Endodermal cell (in vitro differentiated cells): ENCODE results near the gene ZFAND5. TPM values are rescaled to one million over a fixed set of nuclear protein-coding genes. Genes with fewer than 3 reads are reported as not detected.

Source experiments
- DNase-seq: peaks from one replicate; pipeline ENCODE4 v3.0.0-alpha.2; 2017
- H3K27ac ChIP-seq: 2 replicates; pipeline ENCODE4 v1.5.1; 2013; ENCODE audit warnings: mild to moderate bottlenecking, low read depth, low read length, moderate library complexity
- H3K27me3 ChIP-seq: 2 replicates; pipeline ENCODE4 v1.6.1; 2013; ENCODE audit warnings: mild to moderate bottlenecking, low read length, moderate library complexity; ENCODE audit not compliant: insufficient read depth, control insufficient read depth, poor library complexity, severe bottlenecking
- H3K36me3 ChIP-seq: 2 replicates; pipeline ENCODE4 v1.7.0; 2013; ENCODE audit warnings: mild to moderate bottlenecking, low read length, moderate library complexity; ENCODE audit not compliant: control insufficient read depth, insufficient read depth
- H3K4me1 ChIP-seq: one replicate; pipeline ENCODE4 v1.7.0; 2013; ENCODE audit warnings: low read length; ENCODE audit not compliant: control insufficient read depth, insufficient read depth
- H3K4me3 ChIP-seq: 2 replicates; pipeline ENCODE4 v1.5.1; 2013; ENCODE audit warnings: mild to moderate bottlenecking, low read length, moderate library complexity
- H3K9ac ChIP-seq: 2 replicates; pipeline ENCODE4 v1.6.1; 2013; ENCODE audit warnings: mild to moderate bottlenecking, low read length, moderate library complexity; ENCODE audit not compliant: poor library complexity, severe bottlenecking; ENCODE audit errors: extremely low read depth
- H3K9me3 ChIP-seq: 2 replicates; pipeline ENCODE4 v1.6.1; 2013; ENCODE audit warnings: mild to moderate bottlenecking, low read length, moderate library complexity; ENCODE audit not compliant: control insufficient read depth
- H3K27ac Mint-ChIP-seq: 2 replicates; pipeline ENCODE4 v1.8.0; 2020; ENCODE audit warnings: mixed read lengths
- H3K27me3 Mint-ChIP-seq: 2 replicates; pipeline ENCODE4 v1.8.0; 2021; ENCODE audit warnings: mild to moderate bottlenecking, mixed read lengths; ENCODE audit not compliant: insufficient read depth
- H3K36me3 Mint-ChIP-seq: 2 replicates; pipeline ENCODE4 v1.8.0; 2020; ENCODE audit warnings: low read depth, mixed read lengths
- H3K4me1 Mint-ChIP-seq: 2 replicates; pipeline ENCODE4 v1.8.0; 2020; ENCODE audit warnings: mixed read lengths
- H3K4me3 Mint-ChIP-seq: 2 replicates; pipeline ENCODE4 v1.8.0; 2020; ENCODE audit warnings: mild to moderate bottlenecking, moderate library complexity, mixed read lengths
- H3K9me3 Mint-ChIP-seq: 2 replicates; pipeline ENCODE4 v1.8.0; 2020; ENCODE audit warnings: mild to moderate bottlenecking, mixed read lengths
- WGBS, 2 experiments: methylation state at CpG; one replicate each; pipeline versions ENCODE4 v1.1.5 to v1.1.7; 2013; ENCODE audit warnings: missing lambda C conversion rate in 2 of 2, mixed read lengths in 1 of 2; ENCODE audit not compliant: insufficient coverage in 1 of 2, insufficient read length in 1 of 2; 5-methylcytosine and 5-hydroxymethylcytosine counted together
- total RNA-seq, 2 donors: library from RNA; stranded (reverse); fragmentation: NEBNext Ultra II Directional in 1 of 2; extraction: Animal tissue kit (Norgen Biotek cat#: 25700) in 1 of 2; gene quantifications; 2 replicates in 1 of 2; 3 replicates in 1 of 2; pipeline ENCODE4 v1.2.1, GENCODE V29; 2021
- TF ChIP-seq, protein P1 (sequence below): fragments of 200-600 bp; sonication (generic); conservative IDR thresholded peaks from 2 replicates; pipeline ENCODE4 v1.5.0; 2021; ENCODE audit warnings: antibody characterized with exemption, mild to moderate bottlenecking

Gene ZFAND5
- total RNA-seq, 2 donors from 2014 or later = 121 to 137 TPM

DNA sequence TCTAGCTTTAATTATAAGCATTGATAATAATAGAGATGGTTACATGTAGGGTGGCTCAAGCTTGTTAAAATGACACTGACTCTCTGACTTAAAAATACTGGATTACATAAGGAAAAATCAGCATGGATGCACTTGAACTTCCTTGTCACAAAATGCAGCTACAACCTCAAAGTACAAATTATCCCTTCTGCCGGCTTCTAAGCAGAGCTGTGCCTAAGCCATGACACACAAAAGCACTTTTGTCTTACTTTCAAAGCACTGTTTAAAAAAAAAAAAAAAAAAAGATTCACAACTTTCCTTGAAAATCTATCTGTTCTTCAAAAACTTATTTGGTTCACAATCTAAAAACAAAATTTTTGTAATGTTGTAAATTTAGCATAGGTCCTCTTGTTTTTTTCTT lies 36.4 kb upstream of the ZFAND5 start:
- H3K36me3 ChIP-seq = no peaks in the 10 kb centered on the region
- H3K4me1 ChIP-seq = no peaks in the 10 kb centered on the region
- H3K27ac Mint-ChIP-seq = no peak overlapping the region
- no peaks in the 10 kb centered on the region for H3K9me3 Mint-ChIP-seq
- H3K9ac ChIP-seq = no peak overlapping the region
- WGBS, 2 experiments = 77% methylated on average over 1 of the region's 1 CpG; no CpG with 5 or more reads in 1 of the 2 experiments
- no peak overlapping the region for H3K27ac ChIP-seq
- no peak overlapping the region for H3K4me3 Mint-ChIP-seq
- DNase-seq = no peak
- TF ChIP-seq, protein P1, sequence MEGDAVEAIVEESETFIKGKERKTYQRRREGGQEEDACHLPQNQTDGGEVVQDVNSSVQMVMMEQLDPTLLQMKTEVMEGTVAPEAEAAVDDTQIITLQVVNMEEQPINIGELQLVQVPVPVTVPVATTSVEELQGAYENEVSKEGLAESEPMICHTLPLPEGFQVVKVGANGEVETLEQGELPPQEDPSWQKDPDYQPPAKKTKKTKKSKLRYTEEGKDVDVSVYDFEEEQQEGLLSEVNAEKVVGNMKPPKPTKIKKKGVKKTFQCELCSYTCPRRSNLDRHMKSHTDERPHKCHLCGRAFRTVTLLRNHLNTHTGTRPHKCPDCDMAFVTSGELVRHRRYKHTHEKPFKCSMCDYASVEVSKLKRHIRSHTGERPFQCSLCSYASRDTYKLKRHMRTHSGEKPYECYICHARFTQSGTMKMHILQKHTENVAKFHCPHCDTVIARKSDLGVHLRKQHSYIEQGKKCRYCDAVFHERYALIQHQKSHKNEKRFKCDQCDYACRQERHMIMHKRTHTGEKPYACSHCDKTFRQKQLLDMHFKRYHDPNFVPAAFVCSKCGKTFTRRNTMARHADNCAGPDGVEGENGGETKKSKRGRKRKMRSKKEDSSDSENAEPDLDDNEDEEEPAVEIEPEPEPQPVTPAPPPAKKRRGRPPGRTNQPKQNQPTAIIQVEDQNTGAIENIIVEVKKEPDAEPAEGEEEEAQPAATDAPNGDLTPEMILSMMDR = no peak
- peaks cover 3% of the 10 kb centered on the region for H3K4me1 Mint-ChIP-seq
- H3K36me3 Mint-ChIP-seq = no peaks in the 10 kb centered on the region
- H3K4me3 ChIP-seq = no peak overlapping the region
- H3K27me3 Mint-ChIP-seq = no peaks in the 10 kb centered on the region
- no peaks in the 10 kb centered on the region for H3K27me3 ChIP-seq
- H3K9me3 ChIP-seq = no peaks in the 10 kb centered on the region

DNA sequence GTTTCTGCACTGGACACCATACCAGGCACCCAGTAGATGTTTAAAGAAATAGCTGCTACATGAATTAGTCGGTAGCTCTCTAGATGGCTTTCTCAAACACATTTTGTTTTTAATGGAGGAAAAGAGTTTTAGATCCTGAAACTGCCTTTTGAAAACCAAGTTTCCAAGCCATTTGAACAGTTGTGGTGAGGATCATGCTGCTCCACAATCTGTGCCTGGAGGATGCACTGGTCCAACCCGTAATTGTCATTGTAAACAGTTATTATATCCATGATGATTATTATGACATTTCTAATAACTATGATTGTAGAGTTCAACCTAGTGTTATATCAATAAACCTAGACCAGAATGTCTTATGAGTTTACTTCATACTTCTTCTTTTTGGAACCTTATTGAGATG lies 35.9 kb upstream of the ZFAND5 start:
- no peak overlapping the region for H3K9ac ChIP-seq
- H3K4me1 ChIP-seq = no peaks in the 10 kb centered on the region
- H3K27me3 Mint-ChIP-seq = no peaks in the 10 kb centered on the region
- no peak overlapping the region for H3K27ac Mint-ChIP-seq
- H3K36me3 Mint-ChIP-seq = no peaks in the 10 kb centered on the region
- H3K4me3 Mint-ChIP-seq = no peak overlapping the region
- no peak for DNase-seq
- no peaks in the 10 kb centered on the region for H3K9me3 Mint-ChIP-seq
- H3K27ac ChIP-seq = no peak overlapping the region
- TF ChIP-seq, protein P1 = no peak
- H3K9me3 ChIP-seq = no peaks in the 10 kb centered on the region
- H3K27me3 ChIP-seq = no peaks in the 10 kb centered on the region
- peaks cover 5% of the 10 kb centered on the region for H3K4me1 Mint-ChIP-seq
- no peaks in the 10 kb centered on the region for H3K36me3 ChIP-seq
- no peak overlapping the region for H3K4me3 ChIP-seq
- 94 to 100% methylated on average over 1 of the region's 2 CpGs for WGBS, 2 experiments

DNA sequence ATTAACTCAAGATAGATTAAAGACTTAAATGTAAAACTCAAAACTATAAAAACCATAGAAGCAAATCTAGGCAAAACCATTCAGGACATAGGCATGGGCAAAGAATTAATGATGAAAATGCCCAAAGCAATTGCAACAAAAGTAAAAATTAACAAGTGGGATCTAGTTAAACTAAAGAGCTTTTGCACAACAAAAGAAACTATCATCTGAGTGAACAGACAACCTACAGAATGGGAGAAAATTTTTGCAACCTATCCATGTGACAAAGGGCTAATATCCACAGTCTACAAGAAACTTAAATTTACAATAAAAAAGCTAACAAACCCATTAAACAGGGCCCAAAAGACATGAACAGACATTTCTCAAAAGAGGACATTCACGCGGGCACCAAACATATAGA lies 34.4 kb upstream of the ZFAND5 start:
- Mint-ChIP-seq H3K27me3 (no peaks in the 10 kb centered on the region), H3K9me3 (no peaks in the 10 kb centered on the region), H3K4me3 (no peak overlapping the region), H3K27ac (no peak overlapping the region), H3K4me1 (peaks cover 5% of the 10 kb centered on the region), H3K36me3 (no peaks in the 10 kb centered on the region)
- Histone ChIP-seq H3K36me3 (no peaks in the 10 kb centered on the region), H3K27ac (no peak overlapping the region), H3K27me3 (no peaks in the 10 kb centered on the region), H3K4me3 (no peak overlapping the region), H3K9me3 (no peaks in the 10 kb centered on the region), H3K9ac (no peak overlapping the region), H3K4me1 (no peaks in the 10 kb centered on the region)
- 92 to 94% methylated on average over 2 of the region's 2 CpGs for WGBS, 2 experiments
- TF ChIP-seq, protein P1 = no peak
- no peak for DNase-seq
